ENCODE measurements around the gene TMEM204.

DNA sequence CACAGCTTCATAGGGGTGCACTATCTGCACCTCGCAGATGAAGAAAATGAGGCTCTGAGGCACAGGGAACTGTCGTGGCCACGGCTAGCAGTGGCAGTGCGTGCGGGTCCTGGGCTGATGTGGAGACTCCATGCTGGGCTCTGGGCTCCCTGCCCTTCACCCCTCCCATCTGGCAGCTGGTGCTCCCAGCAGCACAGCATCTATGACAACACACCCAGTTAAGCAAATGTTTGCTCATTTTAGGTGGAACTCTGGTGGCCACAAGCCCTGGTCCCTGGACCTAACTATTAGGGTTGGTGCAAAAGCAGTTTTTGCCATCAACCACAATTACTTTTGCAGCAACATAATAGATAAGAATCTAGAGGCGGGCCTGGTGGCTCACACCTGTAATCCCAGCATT lies 47.5 kb downstream of the TMEM204 start:
- TF ChIP-seq, protein P1, sequence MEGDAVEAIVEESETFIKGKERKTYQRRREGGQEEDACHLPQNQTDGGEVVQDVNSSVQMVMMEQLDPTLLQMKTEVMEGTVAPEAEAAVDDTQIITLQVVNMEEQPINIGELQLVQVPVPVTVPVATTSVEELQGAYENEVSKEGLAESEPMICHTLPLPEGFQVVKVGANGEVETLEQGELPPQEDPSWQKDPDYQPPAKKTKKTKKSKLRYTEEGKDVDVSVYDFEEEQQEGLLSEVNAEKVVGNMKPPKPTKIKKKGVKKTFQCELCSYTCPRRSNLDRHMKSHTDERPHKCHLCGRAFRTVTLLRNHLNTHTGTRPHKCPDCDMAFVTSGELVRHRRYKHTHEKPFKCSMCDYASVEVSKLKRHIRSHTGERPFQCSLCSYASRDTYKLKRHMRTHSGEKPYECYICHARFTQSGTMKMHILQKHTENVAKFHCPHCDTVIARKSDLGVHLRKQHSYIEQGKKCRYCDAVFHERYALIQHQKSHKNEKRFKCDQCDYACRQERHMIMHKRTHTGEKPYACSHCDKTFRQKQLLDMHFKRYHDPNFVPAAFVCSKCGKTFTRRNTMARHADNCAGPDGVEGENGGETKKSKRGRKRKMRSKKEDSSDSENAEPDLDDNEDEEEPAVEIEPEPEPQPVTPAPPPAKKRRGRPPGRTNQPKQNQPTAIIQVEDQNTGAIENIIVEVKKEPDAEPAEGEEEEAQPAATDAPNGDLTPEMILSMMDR (IDR thresholded peaks at IDR 0.05): no peak
- TF ChIP-seq EP300 (IDR thresholded peaks at IDR 0.05) (no peak), POLR2A (IDR thresholded peaks at IDR 0.05) (no peak)
